Panc1 (cell line): ENCODE measurements around the gene LARGE2.

Source experiments
- POLR2AphosphoS5 ChIP-seq: IDR thresholded peaks from 2 replicates; pipeline ENCODE4 v1.6.1; 2012; ENCODE audit warnings: mild to moderate bottlenecking, low read depth, low read length, moderate library complexity
- SIN3A ChIP-seq: IDR thresholded peaks from 2 replicates; pipeline ENCODE4 v1.6.1; 2012; ENCODE audit warnings: low read depth, mild to moderate bottlenecking, low read length, moderate library complexity, borderline replicate concordance; ENCODE audit not compliant: insufficient read depth
- TF ChIP-seq, protein P1 (sequence below): fragments of 450-650 bp; IDR thresholded peaks from 2 replicates; pipeline ENCODE4 v1.5.1; 2017; ENCODE audit warnings: mild to moderate bottlenecking
- TF ChIP-seq, protein P2 (sequence below), 2 experiments: IDR thresholded peaks; 2 replicates each; pipeline ENCODE4 v1.6.1; 2011 to 2012; ENCODE audit warnings: low read depth in 2 of 2, control low read depth in 1 of 2, low read length in 1 of 2, mild to moderate bottlenecking in 1 of 2, moderate library complexity in 1 of 2; ENCODE audit not compliant: insufficient read depth in 1 of 2

DNA sequence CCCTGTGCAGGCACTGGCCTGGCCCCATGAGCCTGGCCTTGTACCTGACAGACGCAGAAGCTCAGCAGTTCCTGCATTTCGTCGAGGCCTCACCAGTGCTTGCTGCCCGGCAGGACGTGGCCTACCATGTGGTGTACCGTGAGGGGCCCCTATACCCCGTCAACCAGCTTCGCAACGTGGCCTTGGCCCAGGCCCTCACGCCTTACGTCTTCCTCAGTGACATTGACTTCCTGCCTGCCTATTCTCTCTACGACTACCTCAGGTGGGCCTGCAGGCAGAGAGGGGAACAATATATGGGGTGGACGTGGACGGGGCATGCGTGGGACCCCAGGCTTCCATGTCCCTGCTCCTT lies 4.9 kb downstream of the LARGE2 start:
- TF ChIP-seq, protein P1, sequence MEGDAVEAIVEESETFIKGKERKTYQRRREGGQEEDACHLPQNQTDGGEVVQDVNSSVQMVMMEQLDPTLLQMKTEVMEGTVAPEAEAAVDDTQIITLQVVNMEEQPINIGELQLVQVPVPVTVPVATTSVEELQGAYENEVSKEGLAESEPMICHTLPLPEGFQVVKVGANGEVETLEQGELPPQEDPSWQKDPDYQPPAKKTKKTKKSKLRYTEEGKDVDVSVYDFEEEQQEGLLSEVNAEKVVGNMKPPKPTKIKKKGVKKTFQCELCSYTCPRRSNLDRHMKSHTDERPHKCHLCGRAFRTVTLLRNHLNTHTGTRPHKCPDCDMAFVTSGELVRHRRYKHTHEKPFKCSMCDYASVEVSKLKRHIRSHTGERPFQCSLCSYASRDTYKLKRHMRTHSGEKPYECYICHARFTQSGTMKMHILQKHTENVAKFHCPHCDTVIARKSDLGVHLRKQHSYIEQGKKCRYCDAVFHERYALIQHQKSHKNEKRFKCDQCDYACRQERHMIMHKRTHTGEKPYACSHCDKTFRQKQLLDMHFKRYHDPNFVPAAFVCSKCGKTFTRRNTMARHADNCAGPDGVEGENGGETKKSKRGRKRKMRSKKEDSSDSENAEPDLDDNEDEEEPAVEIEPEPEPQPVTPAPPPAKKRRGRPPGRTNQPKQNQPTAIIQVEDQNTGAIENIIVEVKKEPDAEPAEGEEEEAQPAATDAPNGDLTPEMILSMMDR, result no peak
- TF ChIP-seq, protein P2, sequence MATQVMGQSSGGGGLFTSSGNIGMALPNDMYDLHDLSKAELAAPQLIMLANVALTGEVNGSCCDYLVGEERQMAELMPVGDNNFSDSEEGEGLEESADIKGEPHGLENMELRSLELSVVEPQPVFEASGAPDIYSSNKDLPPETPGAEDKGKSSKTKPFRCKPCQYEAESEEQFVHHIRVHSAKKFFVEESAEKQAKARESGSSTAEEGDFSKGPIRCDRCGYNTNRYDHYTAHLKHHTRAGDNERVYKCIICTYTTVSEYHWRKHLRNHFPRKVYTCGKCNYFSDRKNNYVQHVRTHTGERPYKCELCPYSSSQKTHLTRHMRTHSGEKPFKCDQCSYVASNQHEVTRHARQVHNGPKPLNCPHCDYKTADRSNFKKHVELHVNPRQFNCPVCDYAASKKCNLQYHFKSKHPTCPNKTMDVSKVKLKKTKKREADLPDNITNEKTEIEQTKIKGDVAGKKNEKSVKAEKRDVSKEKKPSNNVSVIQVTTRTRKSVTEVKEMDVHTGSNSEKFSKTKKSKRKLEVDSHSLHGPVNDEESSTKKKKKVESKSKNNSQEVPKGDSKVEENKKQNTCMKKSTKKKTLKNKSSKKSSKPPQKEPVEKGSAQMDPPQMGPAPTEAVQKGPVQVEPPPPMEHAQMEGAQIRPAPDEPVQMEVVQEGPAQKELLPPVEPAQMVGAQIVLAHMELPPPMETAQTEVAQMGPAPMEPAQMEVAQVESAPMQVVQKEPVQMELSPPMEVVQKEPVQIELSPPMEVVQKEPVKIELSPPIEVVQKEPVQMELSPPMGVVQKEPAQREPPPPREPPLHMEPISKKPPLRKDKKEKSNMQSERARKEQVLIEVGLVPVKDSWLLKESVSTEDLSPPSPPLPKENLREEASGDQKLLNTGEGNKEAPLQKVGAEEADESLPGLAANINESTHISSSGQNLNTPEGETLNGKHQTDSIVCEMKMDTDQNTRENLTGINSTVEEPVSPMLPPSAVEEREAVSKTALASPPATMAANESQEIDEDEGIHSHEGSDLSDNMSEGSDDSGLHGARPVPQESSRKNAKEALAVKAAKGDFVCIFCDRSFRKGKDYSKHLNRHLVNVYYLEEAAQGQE (IDR thresholded peaks at IDR 0.05; ENCODE audit: insufficient read depth in 1 of 2, low read depth in 2 of 2, low read length in 1 of 2), result no peak
- no peak for TF ChIP-seq SIN3A
- TF ChIP-seq POLR2AphosphoS5, result no peak
